GM23338 (cell line): ENCODE results near the gene MPPED2.

Experiments
- POLR2AphosphoS5 ChIP-seq: IDR thresholded peaks from 2 replicates; pipeline ENCODE4 v1.6.1; 2016; ENCODE audit warnings: antibody characterized with exemption, low read depth
- TF ChIP-seq, protein P1 (sequence below): IDR thresholded peaks from one replicate; pipeline ENCODE4 v1.6.1; 2018; ENCODE audit warnings: antibody characterized with exemption; ENCODE audit not compliant: unreplicated experiment
- TF ChIP-seq, protein P2 (sequence below), 2 experiments: fragments of 200-600 bp in 1 of 2; sonication (generic) in 1 of 2; conservative IDR thresholded peaks; 2 replicates each; pipeline versions ENCODE4 v1.5.1 to v1.6.1; 2016 to 2017; ENCODE audit warnings: antibody characterized with exemption in 2 of 2, low read depth in 2 of 2, mild to moderate bottlenecking in 2 of 2, moderate library complexity in 1 of 2

DNA sequence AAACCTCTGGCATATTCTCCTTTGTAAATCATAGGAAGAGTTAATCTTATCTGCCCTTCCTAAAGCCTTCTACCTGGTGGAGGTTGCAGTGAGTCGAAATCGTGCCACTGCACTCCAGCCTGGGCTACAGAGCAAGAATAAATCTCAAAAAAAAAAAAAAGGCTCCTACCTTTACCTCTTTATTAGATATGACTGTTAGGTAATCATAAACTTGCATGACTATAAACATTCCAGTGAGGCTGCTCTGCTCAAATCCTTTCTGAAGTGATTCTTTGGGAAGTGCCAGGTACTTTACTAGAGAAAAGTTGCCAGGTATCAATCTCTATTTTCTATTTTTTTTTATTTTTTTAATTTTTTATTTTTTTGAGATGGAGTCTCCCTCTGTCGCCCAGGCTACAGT is 59.6 kb downstream of the MPPED2 start:
- TF ChIP-seq, protein P1, sequence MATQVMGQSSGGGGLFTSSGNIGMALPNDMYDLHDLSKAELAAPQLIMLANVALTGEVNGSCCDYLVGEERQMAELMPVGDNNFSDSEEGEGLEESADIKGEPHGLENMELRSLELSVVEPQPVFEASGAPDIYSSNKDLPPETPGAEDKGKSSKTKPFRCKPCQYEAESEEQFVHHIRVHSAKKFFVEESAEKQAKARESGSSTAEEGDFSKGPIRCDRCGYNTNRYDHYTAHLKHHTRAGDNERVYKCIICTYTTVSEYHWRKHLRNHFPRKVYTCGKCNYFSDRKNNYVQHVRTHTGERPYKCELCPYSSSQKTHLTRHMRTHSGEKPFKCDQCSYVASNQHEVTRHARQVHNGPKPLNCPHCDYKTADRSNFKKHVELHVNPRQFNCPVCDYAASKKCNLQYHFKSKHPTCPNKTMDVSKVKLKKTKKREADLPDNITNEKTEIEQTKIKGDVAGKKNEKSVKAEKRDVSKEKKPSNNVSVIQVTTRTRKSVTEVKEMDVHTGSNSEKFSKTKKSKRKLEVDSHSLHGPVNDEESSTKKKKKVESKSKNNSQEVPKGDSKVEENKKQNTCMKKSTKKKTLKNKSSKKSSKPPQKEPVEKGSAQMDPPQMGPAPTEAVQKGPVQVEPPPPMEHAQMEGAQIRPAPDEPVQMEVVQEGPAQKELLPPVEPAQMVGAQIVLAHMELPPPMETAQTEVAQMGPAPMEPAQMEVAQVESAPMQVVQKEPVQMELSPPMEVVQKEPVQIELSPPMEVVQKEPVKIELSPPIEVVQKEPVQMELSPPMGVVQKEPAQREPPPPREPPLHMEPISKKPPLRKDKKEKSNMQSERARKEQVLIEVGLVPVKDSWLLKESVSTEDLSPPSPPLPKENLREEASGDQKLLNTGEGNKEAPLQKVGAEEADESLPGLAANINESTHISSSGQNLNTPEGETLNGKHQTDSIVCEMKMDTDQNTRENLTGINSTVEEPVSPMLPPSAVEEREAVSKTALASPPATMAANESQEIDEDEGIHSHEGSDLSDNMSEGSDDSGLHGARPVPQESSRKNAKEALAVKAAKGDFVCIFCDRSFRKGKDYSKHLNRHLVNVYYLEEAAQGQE, result no peak
- TF ChIP-seq, protein P2, sequence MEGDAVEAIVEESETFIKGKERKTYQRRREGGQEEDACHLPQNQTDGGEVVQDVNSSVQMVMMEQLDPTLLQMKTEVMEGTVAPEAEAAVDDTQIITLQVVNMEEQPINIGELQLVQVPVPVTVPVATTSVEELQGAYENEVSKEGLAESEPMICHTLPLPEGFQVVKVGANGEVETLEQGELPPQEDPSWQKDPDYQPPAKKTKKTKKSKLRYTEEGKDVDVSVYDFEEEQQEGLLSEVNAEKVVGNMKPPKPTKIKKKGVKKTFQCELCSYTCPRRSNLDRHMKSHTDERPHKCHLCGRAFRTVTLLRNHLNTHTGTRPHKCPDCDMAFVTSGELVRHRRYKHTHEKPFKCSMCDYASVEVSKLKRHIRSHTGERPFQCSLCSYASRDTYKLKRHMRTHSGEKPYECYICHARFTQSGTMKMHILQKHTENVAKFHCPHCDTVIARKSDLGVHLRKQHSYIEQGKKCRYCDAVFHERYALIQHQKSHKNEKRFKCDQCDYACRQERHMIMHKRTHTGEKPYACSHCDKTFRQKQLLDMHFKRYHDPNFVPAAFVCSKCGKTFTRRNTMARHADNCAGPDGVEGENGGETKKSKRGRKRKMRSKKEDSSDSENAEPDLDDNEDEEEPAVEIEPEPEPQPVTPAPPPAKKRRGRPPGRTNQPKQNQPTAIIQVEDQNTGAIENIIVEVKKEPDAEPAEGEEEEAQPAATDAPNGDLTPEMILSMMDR (conservative IDR thresholded peaks at IDR 0.05; ENCODE audit: low read depth in 2 of 2), result no peak
- no peak for TF ChIP-seq POLR2AphosphoS5
